ENCODE measurements around the gene C10orf143.

Gene C10orf143

GRCh38 chr10:130053561-130053960 lies 57.1 kb downstream of the C10orf143 start:
- DNase-seq (ENCODE audit: low read depth in 2 of 2): no peak

GRCh38 chr10:130052193-130052592 lies 58.4 kb downstream of the C10orf143 start:
- no peak for DNase-seq (ENCODE audit: low read depth in 2 of 2)

- no peak for DNase-seq (ENCODE audit: low read depth in 2 of 2)
Measured at GRCh38 chr10:130050721-130051120, 59.9 kb downstream of the C10orf143 start.

GRCh38 chr10:130049987-130050386 lies 60.6 kb downstream of the C10orf143 start:
- no peak for DNase-seq (ENCODE audit: low read depth in 2 of 2)

- no peak for DNase-seq (ENCODE audit: low read depth in 2 of 2)
Measured at GRCh38 chr10:130049244-130049643, 61.4 kb downstream of the C10orf143 start.

- DNase-seq (ENCODE audit: low read depth in 2 of 2): no peak
Measured at GRCh38 chr10:130048081-130048480, 62.5 kb downstream of the C10orf143 start.

GRCh38 chr10:130047336-130047735 lies 63.3 kb downstream of the C10orf143 start:
- DNase-seq (ENCODE audit: low read depth in 2 of 2): no peak

- no peak for DNase-seq (ENCODE audit: low read depth in 2 of 2)
Measured at GRCh38 chr10:130046591-130046990, 64.0 kb downstream of the C10orf143 start.

- DNase-seq (ENCODE audit: low read depth in 2 of 2): no peak
Measured at GRCh38 chr10:130045801-130046321, 64.8 kb downstream of the C10orf143 start.

GRCh38 chr10:130045091-130045652 lies 65.5 kb downstream of the C10orf143 start:
- no peak for DNase-seq (ENCODE audit: low read depth in 2 of 2)

GRCh38 chr10:130044067-130045061 lies 66.3 kb downstream of the C10orf143 start:
- DNase-seq (ENCODE audit: low read depth in 2 of 2): no peak

GRCh38 chr10:130043491-130043890 lies 67.1 kb downstream of the C10orf143 start:
- DNase-seq (ENCODE audit: low read depth in 2 of 2): no peak

- DNase-seq (ENCODE audit: low read depth in 2 of 2): no peak
Measured at GRCh38 chr10:130042381-130042780, 68.2 kb downstream of the C10orf143 start.

- DNase-seq (ENCODE audit: low read depth in 2 of 2): no peak
Measured at GRCh38 chr10:130041451-130042371, 68.9 kb downstream of the C10orf143 start.

- no peak for DNase-seq (ENCODE audit: low read depth in 2 of 2)
Measured at GRCh38 chr10:130040817-130041330, 69.8 kb downstream of the C10orf143 start.

- DNase-seq (ENCODE audit: low read depth in 2 of 2): no peak
Measured at GRCh38 chr10:130040351-130040750, 70.3 kb downstream of the C10orf143 start.

- DNase-seq (ENCODE audit: low read depth in 2 of 2): no peak
Measured at GRCh38 chr10:130039141-130039540, 71.5 kb downstream of the C10orf143 start.

- DNase-seq (ENCODE audit: low read depth in 2 of 2): no peak
Measured at GRCh38 chr10:130038611-130039109, 72.0 kb downstream of the C10orf143 start.

GRCh38 chr10:130038019-130038555 lies 72.5 kb downstream of the C10orf143 start:
- DNase-seq (ENCODE audit: low read depth in 2 of 2): no peak

- no peak for DNase-seq (ENCODE audit: low read depth in 2 of 2)
Measured at GRCh38 chr10:130037169-130037661, 73.4 kb downstream of the C10orf143 start.
